Measurements from ENCODE around the gene ST6GALNAC6.

The ST6GALNAC6 gene

DNA sequence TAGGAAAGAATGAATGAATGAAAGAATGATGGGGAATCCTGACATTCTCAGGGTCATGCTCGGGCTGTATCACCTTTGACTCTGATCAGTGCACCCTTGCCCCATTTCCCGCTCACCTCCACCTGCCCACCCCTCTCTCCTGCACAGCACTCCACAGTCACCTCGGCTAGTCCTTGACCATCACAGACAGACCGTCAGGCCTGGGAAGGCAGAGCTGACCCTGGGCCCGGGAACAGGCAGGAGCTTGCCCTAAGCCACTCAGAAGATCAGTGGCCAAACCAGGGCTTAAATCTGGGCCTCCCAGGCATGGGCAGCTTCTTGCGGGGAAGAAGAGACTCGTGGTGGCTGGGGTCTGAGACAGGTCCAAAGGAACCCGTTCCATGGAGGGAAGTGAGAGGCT is 3.6 kb downstream of the ST6GALNAC6 start:
- ChIA-PET CTCF (no interaction called here), POLR2A (no interaction called here)
- DNase-seq (ENCODE audit: extremely low spot score), result no peak
- TF ChIP-seq PKNOX1 (IDR thresholded peaks at IDR 0.05), result no peak
- TF ChIP-seq SUZ12 (IDR thresholded peaks at IDR 0.05), result no peak
- no peak for TF ChIP-seq CTBP1 (IDR thresholded peaks at IDR 0.05; ENCODE audit: borderline replicate concordance)
- no peak for TF ChIP-seq ARNT (IDR thresholded peaks at IDR 0.05)
- no peak for TF ChIP-seq SP1 (IDR thresholded peaks at IDR 0.05)
- TF ChIP-seq L3MBTL2 (conservative IDR thresholded peaks at IDR 0.05), result no peak

DNA sequence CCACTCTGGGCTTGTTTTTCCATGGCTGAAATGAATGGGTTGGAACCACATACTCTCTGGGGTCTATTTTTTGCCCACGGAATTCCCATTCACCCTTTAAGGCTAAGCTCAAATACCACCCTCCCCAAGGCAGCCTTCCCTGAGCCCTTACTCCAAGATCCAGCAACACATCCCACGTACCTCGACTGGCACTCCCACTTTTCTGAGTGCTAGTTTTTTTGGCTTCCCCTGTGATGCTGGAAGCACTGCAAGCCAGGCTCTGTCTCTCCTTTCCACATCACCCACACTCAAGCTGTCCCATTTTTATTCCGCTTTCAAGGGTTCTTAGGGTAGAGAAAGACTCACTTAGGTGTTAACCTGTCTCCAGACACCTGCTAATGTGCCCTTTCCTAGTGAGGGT is 6.0 kb downstream of the ST6GALNAC6 start:
- CTCF ChIA-PET, result interaction anchor here (0.6 kb wide), 1 partner anchor 15 kb away, joined by 3 read pairs; no protein-coding TSS in a partner anchor
- no peak for DNase-seq (ENCODE audit: extremely low spot score)
- POLR2A ChIA-PET, result interaction anchor here (2.4 kb wide), 1 partner anchor 23 kb away, joined by 8 read pairs; the partner anchor contains the start of gene ST6GALNAC4
- no peak for TF ChIP-seq SP1 (IDR thresholded peaks at IDR 0.05)

GRCh38 chr9:127892831-127893230 is 6.6 kb downstream of the ST6GALNAC6 start:
- DNase-seq (ENCODE audit: extremely low spot score), result no peak
- no peak for TF ChIP-seq SUZ12 (IDR thresholded peaks at IDR 0.05)
- TF ChIP-seq L3MBTL2 (conservative IDR thresholded peaks at IDR 0.05), result no peak
- no peak for TF ChIP-seq FOXA1 (IDR thresholded peaks at IDR 0.05)
- no peak for TF ChIP-seq ZNF384 (IDR thresholded peaks at IDR 0.05)
- TF ChIP-seq FOXK2 (IDR thresholded peaks at IDR 0.05), result no peak
- TF ChIP-seq TARDBP (IDR thresholded peaks at IDR 0.05), result no peak
- no peak for TF ChIP-seq FOXM1 (IDR thresholded peaks at IDR 0.05; ENCODE audit: borderline replicate concordance)
- TF ChIP-seq PKNOX1 (IDR thresholded peaks at IDR 0.05), result no peak
- no peak for TF ChIP-seq BHLHE40 (IDR thresholded peaks at IDR 0.05; ENCODE audit: borderline replicate concordance)
- TF ChIP-seq HDGF (IDR thresholded peaks at IDR 0.05; ENCODE audit: borderline replicate concordance), result no peak
- TF ChIP-seq ARNT (IDR thresholded peaks at IDR 0.05), result no peak
- TF ChIP-seq LEF1 (IDR thresholded peaks at IDR 0.05; ENCODE audit: borderline replicate concordance), result no peak
- TF ChIP-seq ELF4 (IDR thresholded peaks at IDR 0.05), result no peak
- no peak for TF ChIP-seq SP1 (IDR thresholded peaks at IDR 0.05)
- TF ChIP-seq CTBP1 (IDR thresholded peaks at IDR 0.05; ENCODE audit: borderline replicate concordance), result no peak
- no peak for TF ChIP-seq NFRKB (IDR thresholded peaks at IDR 0.05)
- CTCF ChIA-PET, result interaction anchor here (0.6 kb wide), 1 partner anchor 15 kb away, joined by 3 read pairs; no protein-coding TSS in a partner anchor
- POLR2A ChIA-PET, result interaction anchor here (2.4 kb wide), 1 partner anchor 24 kb away, joined by 8 read pairs; the partner anchor contains the start of gene ST6GALNAC4

- no peak for DNase-seq (ENCODE audit: extremely low spot score)
- CTCF ChIA-PET, result interaction anchor here (0.6 kb wide), 1 partner anchor 675 kb away, joined by 3 read pairs; no protein-coding TSS in a partner anchor
- POLR2A ChIA-PET, result interaction anchor here (1.1 kb wide), 1 partner anchor 9 kb away, joined by 3 read pairs; no protein-coding TSS in a partner anchor
- no peak for TF ChIP-seq CTBP1 (IDR thresholded peaks at IDR 0.05; ENCODE audit: borderline replicate concordance)
- TF ChIP-seq BHLHE40 (IDR thresholded peaks at IDR 0.05; ENCODE audit: borderline replicate concordance), result no peak
- TF ChIP-seq L3MBTL2 (conservative IDR thresholded peaks at IDR 0.05), result no peak
- no peak for TF ChIP-seq ARNT (IDR thresholded peaks at IDR 0.05)
Measured at GRCh38 chr9:127890053-127890452, 9.3 kb downstream of the ST6GALNAC6 start.

DNA sequence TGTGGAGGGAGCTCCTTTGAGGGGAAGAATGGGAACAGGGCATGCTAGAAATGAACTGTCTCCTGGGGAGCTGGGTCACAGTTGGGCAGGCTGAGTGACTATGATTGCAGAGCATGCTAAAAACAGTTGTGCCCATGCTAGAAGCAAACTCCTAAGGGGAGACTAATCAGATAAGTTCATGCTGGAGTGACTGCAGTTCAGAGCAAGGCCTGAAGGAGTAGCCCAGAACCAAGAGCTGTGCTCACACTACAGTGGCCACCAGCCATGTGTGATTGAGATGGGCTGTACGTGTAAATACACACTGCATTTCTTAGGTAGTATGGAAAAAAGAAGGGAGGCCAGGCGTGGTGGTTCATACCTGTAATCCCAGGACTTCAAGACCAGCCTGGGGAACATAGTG is 11.6 kb downstream of the ST6GALNAC6 start:
- TF ChIP-seq FOXK2 (IDR thresholded peaks at IDR 0.05), result no peak
- no peak for TF ChIP-seq FOXA1 (IDR thresholded peaks at IDR 0.05)
- TF ChIP-seq SP1 (IDR thresholded peaks at IDR 0.05), result no peak
- TF ChIP-seq FOXM1 (IDR thresholded peaks at IDR 0.05; ENCODE audit: borderline replicate concordance), result no peak
- TF ChIP-seq PKNOX1 (IDR thresholded peaks at IDR 0.05), result no peak
- no peak for TF ChIP-seq ARNT (IDR thresholded peaks at IDR 0.05)
- TF ChIP-seq CTBP1 (IDR thresholded peaks at IDR 0.05; ENCODE audit: borderline replicate concordance), result no peak
- no peak for TF ChIP-seq HDGF (IDR thresholded peaks at IDR 0.05; ENCODE audit: borderline replicate concordance)
- TF ChIP-seq TARDBP (IDR thresholded peaks at IDR 0.05), result no peak
- TF ChIP-seq ELF4 (IDR thresholded peaks at IDR 0.05), result no peak
- no peak for TF ChIP-seq SUZ12 (IDR thresholded peaks at IDR 0.05)
- CTCF ChIA-PET, result no interaction called here
- POLR2A ChIA-PET, result no interaction called here
- no peak for DNase-seq (ENCODE audit: extremely low spot score)

DNA sequence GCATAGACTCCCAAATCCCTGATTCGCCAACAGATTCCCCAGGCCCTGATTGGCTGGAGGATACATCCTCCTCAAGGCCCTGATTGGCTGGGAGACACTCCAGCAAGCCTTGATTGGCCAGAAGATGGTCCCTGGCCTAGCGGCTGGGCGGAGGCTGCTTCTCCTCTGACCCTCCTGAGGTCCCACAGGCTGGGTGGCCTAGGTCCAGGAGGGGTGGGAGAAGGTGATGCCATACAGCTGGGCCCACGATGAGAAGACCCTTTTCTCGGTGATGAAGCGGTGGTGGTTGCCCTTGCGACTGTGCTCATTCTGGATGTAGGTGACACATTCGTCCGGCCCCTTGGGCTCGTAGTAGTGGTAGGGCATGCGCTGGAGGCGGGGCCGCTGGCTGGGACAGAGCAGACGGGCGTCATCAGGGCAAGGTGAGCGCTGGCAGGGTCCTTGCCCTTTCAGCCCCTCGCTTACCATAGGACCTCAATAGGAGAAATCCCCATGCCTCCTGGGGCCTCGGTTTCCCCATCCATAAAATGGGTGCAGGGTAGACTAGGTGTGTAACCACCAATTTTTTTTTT is 12.9 kb downstream of the ST6GALNAC6 start:
- TF ChIP-seq LEF1 (IDR thresholded peaks at IDR 0.05; ENCODE audit: borderline replicate concordance) (0 out of 2 replicates have a peak, but pooled peaks have one; percentile 44), PKNOX1 (IDR thresholded peaks at IDR 0.05) (no peak), ZNF384 (IDR thresholded peaks at IDR 0.05) (peak; percentile 50; the same call in 1 of the 2 replicates), BHLHE40 (IDR thresholded peaks at IDR 0.05; ENCODE audit: borderline replicate concordance) (no peak)
- peak; percentile 43 for DNase-seq (ENCODE audit: extremely low spot score)
- CTCF ChIA-PET, result no interaction called here
- POLR2A ChIA-PET, result no interaction called here
